Fibroblast of lung (primary cell): ENCODE measurements around the gene LILRB5. TPM values are rescaled to one million over a fixed set of nuclear protein-coding genes. Genes with fewer than 3 reads are reported as not detected.

Experiments
- DNase-seq, 2 donors: peaks; one replicate each; pipeline versions ENCODE4 v3.0.0 to v3.0.0-alpha.2; 2010; ENCODE audit warnings: low read depth in 2 of 2
- H2AFZ ChIP-seq: 2 replicates; pipeline ENCODE4 v1.5.1; 2012; ENCODE audit warnings: low read length, control low read depth, inconsistent platforms
- H3K27ac ChIP-seq: 2 replicates; pipeline ENCODE4 v1.5.1; 2011; ENCODE audit warnings: low read length, control low read depth; ENCODE audit not compliant: insufficient read depth
- H3K27me3 ChIP-seq: 2 replicates; pipeline ENCODE4 v1.5.1; 2011; ENCODE audit warnings: mild to moderate bottlenecking, low read length; ENCODE audit not compliant: control insufficient read depth, insufficient read depth
- H3K36me3 ChIP-seq: 2 replicates; pipeline ENCODE4 v1.5.1; 2011; ENCODE audit warnings: low read length; ENCODE audit not compliant: control insufficient read depth, insufficient read depth
- H3K4me1 ChIP-seq: 2 replicates; pipeline ENCODE4 v1.5.1; 2011; ENCODE audit warnings: low read length; ENCODE audit not compliant: control insufficient read depth, insufficient read depth; ENCODE audit errors: extremely low read depth
- H3K4me2 ChIP-seq: 2 replicates; pipeline ENCODE4 v1.5.1; 2011; ENCODE audit warnings: low read length, control low read depth; ENCODE audit not compliant: insufficient read depth; ENCODE audit errors: extremely low read depth
- H3K4me3 ChIP-seq, 4 experiments: fragments of 200-600 bp in 1 of 4; sonication (generic) in 1 of 4; replicated peaks in 1 of 4; 2 replicates each; pipeline ENCODE4 v1.5.1; 2011 to 2016; ENCODE audit warnings: low read length in 4 of 4, low read depth in 3 of 4, mild to moderate bottlenecking in 3 of 4, control low read depth in 2 of 4, inconsistent platforms in 1 of 4, mixed read lengths in 1 of 4; ENCODE audit not compliant: insufficient read depth in 1 of 4; ENCODE audit errors: control extremely low read depth in 1 of 4
- H3K79me2 ChIP-seq: 2 replicates; pipeline ENCODE4 v1.5.1; 2012; ENCODE audit warnings: mild to moderate bottlenecking, low read length, inconsistent platforms; ENCODE audit not compliant: control insufficient read depth, insufficient read depth
- H3K9ac ChIP-seq: 2 replicates; pipeline ENCODE4 v1.5.1; 2011; ENCODE audit warnings: mild to moderate bottlenecking, low read length, control low read depth; ENCODE audit not compliant: insufficient read depth
- H3K9me3 ChIP-seq: 2 replicates; pipeline ENCODE4 v1.5.1; 2012; ENCODE audit warnings: low read depth, low read length; ENCODE audit not compliant: control insufficient read depth, insufficient read depth
- H4K20me1 ChIP-seq: 2 replicates; pipeline ENCODE4 v1.5.1; 2011; ENCODE audit warnings: low read length; ENCODE audit not compliant: control insufficient read depth, insufficient read depth; ENCODE audit errors: extremely low read depth
- EZH2 ChIP-seq: IDR thresholded peaks from 2 replicates; pipeline ENCODE4 v1.5.1; 2012; ENCODE audit warnings: low read length, control low read depth, mild to moderate bottlenecking; ENCODE audit errors: missing control alignments
- polyA plus RNA-seq, 2 donors: library from polyadenylated mRNA; depleted of rRNA in 1 of 2; stranded (reverse) in 1 of 2; unstranded in 1 of 2; fragments of >200 nt; gene quantifications; 2 replicates each; pipeline ENCODE4 v1.2.1, GENCODE V29; 2011 to 2012; ENCODE audit warnings: missing spikeins in 1 of 2
- total RNA-seq: library from RNA; depleted of rRNA; stranded (reverse); fragments of >200 nt; gene quantifications from 2 replicates; pipeline ENCODE4 v1.2.1, GENCODE V29; 2014
- TF ChIP-seq, protein P1 (sequence below), 2 donors: IDR thresholded peaks in 1 of 2; conservative IDR thresholded peaks in 1 of 2; 1 replicate in 1 of 2; 2 replicates in 1 of 2; pipeline ENCODE4 v1.5.1; 2011 to 2012; ENCODE audit warnings: low read length in 2 of 2, control low read depth in 1 of 2, inconsistent platforms in 1 of 2, low read depth in 1 of 2, mild to moderate bottlenecking in 1 of 2

The LILRB5 gene
- total and polyA plus RNA-seq, 2 donors (not counting 1 experiment from before 2014, with no cell fraction given) = not detected

DNA sequence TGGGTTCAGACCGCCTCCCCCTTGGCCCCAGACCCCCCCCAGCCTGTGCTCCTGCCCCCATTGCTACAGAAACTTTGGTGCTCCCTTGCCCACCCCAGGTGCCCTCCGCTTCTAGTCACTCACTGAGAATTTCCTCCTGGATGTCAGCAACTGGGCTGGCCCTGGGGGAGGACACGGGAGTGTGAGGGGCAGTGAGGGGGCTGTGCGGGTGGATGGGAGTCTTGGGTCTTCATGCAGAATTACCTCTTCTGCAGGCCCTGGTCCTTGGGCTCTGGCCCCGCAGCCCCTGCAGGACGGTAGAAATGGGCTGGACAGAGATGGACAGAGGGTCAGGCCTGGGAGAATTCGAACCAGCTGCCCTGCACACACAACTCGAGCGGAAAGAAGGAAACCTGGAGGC is 4.8 kb downstream of the LILRB5 start:
- no peak for DNase-seq
- no peaks in the 10 kb centered on the region for H3K9me3 ChIP-seq
- no peak overlapping the region for H3K27ac ChIP-seq
- H3K4me2 ChIP-seq = no peak overlapping the region
- TF ChIP-seq, protein P1, sequence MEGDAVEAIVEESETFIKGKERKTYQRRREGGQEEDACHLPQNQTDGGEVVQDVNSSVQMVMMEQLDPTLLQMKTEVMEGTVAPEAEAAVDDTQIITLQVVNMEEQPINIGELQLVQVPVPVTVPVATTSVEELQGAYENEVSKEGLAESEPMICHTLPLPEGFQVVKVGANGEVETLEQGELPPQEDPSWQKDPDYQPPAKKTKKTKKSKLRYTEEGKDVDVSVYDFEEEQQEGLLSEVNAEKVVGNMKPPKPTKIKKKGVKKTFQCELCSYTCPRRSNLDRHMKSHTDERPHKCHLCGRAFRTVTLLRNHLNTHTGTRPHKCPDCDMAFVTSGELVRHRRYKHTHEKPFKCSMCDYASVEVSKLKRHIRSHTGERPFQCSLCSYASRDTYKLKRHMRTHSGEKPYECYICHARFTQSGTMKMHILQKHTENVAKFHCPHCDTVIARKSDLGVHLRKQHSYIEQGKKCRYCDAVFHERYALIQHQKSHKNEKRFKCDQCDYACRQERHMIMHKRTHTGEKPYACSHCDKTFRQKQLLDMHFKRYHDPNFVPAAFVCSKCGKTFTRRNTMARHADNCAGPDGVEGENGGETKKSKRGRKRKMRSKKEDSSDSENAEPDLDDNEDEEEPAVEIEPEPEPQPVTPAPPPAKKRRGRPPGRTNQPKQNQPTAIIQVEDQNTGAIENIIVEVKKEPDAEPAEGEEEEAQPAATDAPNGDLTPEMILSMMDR (conservative IDR thresholded peaks at IDR 0.05 in 1 of 2, IDR thresholded peaks at IDR 0.05 in 1 of 2; ENCODE audit: low read depth in 1 of 2, low read length in 2 of 2) = no peak
- TF ChIP-seq EZH2 = no peak
- no peaks in the 10 kb centered on the region for H3K36me3 ChIP-seq
- H3K79me2 ChIP-seq = no peaks in the 10 kb centered on the region
- no peak overlapping the region for H3K9ac ChIP-seq
- H3K27me3 ChIP-seq = no peaks in the 10 kb centered on the region
- H3K4me3 ChIP-seq = no peak overlapping the region
- no peak overlapping the region for H2AFZ ChIP-seq
- H3K4me1 ChIP-seq = no peaks in the 10 kb centered on the region
- no peaks in the 10 kb centered on the region for H4K20me1 ChIP-seq

DNA sequence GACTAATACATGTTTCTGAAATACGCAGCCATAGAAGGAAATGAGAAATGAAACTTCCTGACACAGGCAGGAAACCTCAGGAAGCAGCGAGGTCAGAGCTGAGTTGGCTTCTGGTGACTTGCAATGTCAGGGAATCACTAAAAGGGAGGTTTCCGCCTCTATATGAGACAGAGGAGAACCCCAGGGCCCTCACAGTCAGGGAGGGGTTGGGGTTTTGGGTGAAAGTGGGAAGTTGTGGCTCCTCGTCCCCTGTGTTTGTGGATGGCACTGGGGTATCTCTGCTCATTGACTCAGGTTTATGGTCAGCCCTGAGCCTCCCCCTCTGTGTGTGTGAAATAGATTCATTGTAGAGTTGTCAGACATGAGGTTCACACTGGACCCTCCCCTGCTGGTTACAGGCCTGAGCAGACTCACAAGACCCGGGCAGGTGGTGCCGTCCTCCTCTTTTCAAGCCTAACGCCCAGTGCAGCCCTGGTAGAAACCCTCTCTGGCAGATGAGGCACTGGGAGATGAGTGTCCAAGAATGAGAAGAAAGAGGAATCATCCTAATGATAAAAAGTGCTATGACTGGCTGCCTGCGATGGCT is 9.0 kb downstream of the LILRB5 start:
- Histone ChIP-seq H2AFZ (no peak overlapping the region), H3K4me3 (no peak overlapping the region), H3K27me3 (no peaks in the 10 kb centered on the region), H3K4me2 (no peak overlapping the region), H3K36me3 (no peaks in the 10 kb centered on the region), H3K4me1 (no peaks in the 10 kb centered on the region), H3K9ac (no peak overlapping the region), H3K27ac (no peak overlapping the region), H4K20me1 (no peaks in the 10 kb centered on the region), H3K79me2 (no peaks in the 10 kb centered on the region), H3K9me3 (no peaks in the 10 kb centered on the region)
- TF ChIP-seq, protein P1 (conservative IDR thresholded peaks at IDR 0.05 in 1 of 2, IDR thresholded peaks at IDR 0.05 in 1 of 2; ENCODE audit: low read depth in 1 of 2, low read length in 2 of 2) = no peak
- no peak for TF ChIP-seq EZH2
- DNase-seq = no peak

DNA sequence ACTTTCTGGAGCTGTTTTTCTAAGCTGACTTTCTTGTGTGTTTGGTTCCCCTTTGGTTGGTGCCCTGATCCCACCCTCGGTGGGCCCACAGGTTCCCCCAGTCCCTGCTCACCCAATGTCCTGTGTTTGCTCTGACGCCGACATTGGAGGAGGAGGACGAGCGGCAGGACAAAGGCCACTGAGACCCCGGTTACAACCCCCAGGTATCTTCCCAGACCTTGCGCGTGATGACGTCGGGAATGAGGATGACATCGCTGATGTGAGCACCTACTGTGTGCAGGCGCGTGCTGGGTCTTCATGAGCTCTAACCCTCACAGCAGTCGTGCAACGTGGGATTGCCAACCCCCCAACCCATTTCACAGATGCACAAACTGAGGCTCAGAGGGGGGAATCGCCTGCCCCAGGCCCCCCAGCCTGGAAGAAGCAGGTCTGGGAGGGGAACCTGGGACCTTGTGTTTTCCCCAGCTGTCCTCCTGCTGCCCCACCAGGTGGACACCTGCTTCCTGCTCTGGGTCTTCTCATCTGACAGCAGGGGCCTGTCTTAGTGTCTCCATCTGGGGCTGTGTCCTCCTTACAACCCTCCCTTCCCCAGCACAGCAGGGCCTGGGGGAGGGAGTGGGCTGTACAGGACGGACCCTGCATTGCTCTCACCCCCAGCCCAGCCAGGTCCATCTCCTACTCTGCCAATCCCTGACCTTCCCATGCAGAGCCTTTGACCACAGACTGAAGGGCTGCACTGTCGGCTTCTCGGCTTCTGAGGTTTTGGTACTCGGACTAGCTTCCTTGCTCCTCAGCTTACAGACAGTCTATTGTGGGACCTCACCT is 9.8 kb downstream of the LILRB5 start:
- H3K4me1 ChIP-seq = no peaks in the 10 kb centered on the region
- no peak overlapping the region for H3K4me3 ChIP-seq
- no peak for TF ChIP-seq EZH2
- TF ChIP-seq, protein P1 (conservative IDR thresholded peaks at IDR 0.05 in 1 of 2, IDR thresholded peaks at IDR 0.05 in 1 of 2; ENCODE audit: low read depth in 1 of 2, low read length in 2 of 2) = no peak
- no peaks in the 10 kb centered on the region for H4K20me1 ChIP-seq
- H3K36me3 ChIP-seq = no peaks in the 10 kb centered on the region
- no peak overlapping the region for H2AFZ ChIP-seq
- H3K9ac ChIP-seq = no peak overlapping the region
- no peak overlapping the region for H3K4me2 ChIP-seq
- DNase-seq = no peak
- H3K27me3 ChIP-seq = no peaks in the 10 kb centered on the region
- no peaks in the 10 kb centered on the region for H3K79me2 ChIP-seq
- no peak overlapping the region for H3K27ac ChIP-seq
- H3K9me3 ChIP-seq = no peaks in the 10 kb centered on the region
